GM19099 (cell line): ENCODE results near the gene GDF7.

Source experiments
- POLR2A ChIP-seq: IDR thresholded peaks from 3 replicates; pipeline ENCODE4 v1.6.1; 2011; ENCODE audit warnings: low read depth; ENCODE audit not compliant: insufficient read length; ENCODE audit errors: extremely low read depth

Gene GDF7

DNA sequence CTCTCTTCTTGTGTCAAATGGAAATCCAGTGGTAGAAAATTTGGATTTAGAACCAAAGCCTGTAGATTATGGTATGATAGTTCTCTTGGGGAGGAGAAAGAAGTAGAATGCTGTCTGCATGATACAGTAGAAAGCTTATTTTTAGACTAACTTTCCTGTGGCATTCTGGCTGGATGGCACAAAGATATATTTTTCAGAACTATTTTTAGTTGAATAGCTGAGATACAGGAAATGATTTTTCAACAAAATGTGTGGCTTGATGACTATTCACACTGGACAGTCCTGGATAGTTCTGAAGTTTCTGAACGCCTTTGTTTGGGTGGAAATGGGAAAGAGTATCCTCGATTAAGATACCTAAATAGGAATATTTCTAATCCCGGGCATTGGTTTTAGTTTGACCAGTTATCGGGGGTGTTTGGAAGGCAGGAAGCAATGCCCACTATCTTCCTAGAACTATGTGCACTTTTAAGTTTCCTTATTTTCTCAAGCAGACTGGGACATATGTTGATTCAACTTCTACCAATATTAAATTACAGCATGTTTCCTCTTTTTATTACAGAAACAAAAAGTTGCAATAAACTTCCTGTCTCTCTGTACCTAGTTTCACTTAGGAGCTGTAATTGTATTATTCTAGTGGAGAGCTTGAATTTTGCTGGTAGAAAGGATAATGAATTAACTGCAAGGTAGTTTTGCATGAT is 32.1 kb downstream of the GDF7 start:
- no peak for TF ChIP-seq POLR2A

- no peak for TF ChIP-seq POLR2A
These were observed 35.6 kb downstream of the GDF7 start for GRCh38 chr2:20702563-20702962.

- no peak for TF ChIP-seq POLR2A
These were observed 37.9 kb downstream of the GDF7 start for GRCh38 chr2:20704886-20705285.

DNA sequence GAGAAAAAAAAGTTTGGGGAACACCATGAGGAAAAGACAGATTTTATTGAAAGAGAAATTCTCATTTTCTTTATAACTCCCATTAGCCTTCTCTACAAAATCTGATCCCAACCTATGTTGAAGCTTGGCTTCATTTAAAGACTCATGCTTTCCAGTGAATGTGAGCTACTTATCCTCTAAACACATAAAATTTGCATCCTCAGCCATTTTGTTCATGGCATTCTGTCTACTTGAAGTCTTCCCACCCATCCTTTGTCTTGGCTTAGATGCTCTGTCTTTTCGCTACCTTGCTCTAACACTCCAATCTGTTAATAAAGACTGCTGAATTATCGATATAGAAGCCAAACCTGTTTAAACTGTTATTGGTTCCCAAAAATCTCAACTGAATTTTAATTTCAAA is 39.3 kb downstream of the GDF7 start:
- no peak for TF ChIP-seq POLR2A

DNA sequence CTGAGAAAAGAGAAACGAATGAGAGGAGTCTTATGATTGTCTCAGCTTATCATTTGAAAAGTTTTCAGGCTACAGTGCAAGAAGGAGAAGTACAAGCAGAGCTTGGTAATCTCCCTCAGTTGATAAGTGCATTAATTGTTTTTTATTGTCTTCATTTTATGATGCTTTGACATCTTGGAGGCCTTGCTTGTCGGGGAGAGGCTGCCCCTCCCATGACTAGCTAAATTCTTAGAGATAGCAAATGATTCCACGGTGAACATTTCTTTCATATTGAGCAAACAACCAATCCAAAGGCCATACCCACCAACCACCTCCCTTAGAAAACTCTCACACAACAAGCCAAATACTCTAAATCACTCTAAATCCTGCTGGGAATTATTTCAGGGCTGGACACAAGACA is 39.8 kb downstream of the GDF7 start:
- no peak for TF ChIP-seq POLR2A

DNA sequence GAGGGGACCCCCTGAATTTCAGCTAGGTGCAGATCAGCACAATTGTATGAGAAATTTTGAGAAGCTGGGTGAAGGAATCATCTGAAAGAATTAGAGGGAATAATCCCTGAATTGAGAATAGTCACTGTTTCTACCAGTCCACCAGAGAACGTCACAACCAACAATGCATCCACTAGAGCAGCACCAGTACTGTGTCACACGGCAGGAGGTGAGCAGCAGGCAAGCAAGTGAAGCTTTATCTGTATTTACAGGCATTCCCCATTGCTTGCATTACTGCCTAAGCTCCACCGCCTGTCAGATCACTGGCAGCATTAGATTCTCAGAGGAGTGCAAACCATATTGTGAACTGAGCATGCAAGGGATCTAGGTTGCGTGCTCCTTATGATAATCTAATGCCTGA is 40.7 kb downstream of the GDF7 start:
- TF ChIP-seq POLR2A, result no peak

DNA sequence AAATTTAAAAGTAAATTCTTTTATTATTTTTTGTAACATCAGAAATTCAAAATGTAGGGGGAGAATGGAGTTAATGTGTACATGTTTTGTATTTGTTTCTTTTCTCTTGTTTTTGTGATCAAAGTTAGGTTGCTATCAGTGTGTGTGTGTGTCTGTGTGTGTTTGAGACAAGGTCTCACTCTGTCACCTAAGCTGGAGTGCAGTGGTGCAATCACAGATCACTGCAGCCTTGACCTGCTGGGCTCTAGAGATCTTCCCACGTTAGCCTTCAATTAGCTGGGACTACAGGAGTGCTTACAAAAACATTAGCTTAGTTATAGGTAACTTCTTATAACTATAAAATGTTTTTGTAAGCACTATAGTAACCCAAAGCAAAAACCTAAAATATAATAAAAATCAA is 50.7 kb downstream of the GDF7 start:
- no peak for TF ChIP-seq POLR2A

- no peak for TF ChIP-seq POLR2A
These were observed 55.8 kb downstream of the GDF7 start for GRCh38 chr2:20722592-20723240.

GRCh38 chr2:20723543-20723942 is 56.6 kb downstream of the GDF7 start:
- TF ChIP-seq POLR2A, result no peak

- TF ChIP-seq POLR2A, result no peak
These were observed 57.6 kb downstream of the GDF7 start for GRCh38 chr2:20724500-20725053.

DNA sequence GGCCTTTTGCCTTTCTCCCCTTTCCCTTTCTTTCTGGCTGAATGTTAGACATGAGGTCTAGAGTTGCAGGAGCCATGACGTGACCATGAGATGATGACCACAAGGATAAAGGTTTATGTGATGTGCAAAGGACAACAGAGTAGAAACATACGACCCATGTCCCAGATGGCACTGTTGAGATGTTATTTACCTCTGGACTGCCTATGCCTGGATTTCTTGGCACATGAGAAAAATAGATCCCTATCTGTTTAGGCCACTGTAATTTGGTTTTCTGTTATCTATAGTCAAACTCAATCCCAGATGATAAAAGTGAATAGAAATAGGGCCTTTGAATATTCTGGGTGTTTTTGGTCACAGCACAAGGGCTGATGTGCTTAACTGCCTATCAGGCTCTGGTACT is 58.8 kb downstream of the GDF7 start:
- TF ChIP-seq POLR2A, result no peak

- no peak for TF ChIP-seq POLR2A
These were observed 60.0 kb downstream of the GDF7 start for GRCh38 chr2:20726913-20727312.

DNA sequence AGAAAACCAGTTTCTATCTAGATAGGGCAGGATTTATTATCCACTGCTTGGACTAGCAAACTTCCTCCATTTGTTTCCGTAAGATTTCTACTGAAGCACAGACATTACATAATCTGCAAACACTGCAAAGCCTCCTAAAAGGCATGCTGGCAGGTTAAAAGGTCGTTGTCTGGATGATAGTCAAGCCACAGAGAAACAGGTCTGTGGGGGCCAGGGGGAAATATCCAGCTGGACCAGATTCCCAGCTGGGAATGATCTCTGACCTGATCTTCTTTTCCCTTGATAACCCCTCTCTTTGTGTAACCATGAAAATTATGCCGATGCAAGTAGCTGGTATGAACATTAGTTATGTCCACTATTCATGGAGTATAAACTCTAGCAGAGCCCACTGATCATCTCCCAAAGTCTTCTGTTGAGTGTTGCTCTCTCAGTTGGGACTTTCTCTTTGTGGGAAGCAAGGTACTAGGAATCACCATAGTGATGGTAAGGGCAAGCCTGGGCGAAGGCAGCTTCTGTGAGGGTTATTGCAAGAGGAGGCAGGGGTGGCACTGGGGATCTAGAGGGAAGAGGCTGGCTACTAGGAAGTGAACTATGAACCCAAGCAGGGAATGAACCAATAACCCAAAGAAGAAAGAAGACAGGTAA is 61.3 kb downstream of the GDF7 start:
- no peak for TF ChIP-seq POLR2A
